Medulla oblongata (tissue), 1 donor: ENCODE measurements around the gene KLHL35.
A peak's percentile ranks its signal among the peaks of the same experiment; 100 is the strongest.

Experiments
- DNase-seq: peaks from one replicate; pipeline ENCODE4 v3.0.0-alpha.2; 2015; ENCODE audit errors: extremely low spot score

The KLHL35 gene

GRCh38 chr11:75468534-75469340 lies 35.7 kb upstream of the KLHL35 start:
- no peak for DNase-seq

GRCh38 chr11:75467881-75468280 lies 34.9 kb upstream of the KLHL35 start:
- no peak for DNase-seq

- DNase-seq: no peak
Observed at GRCh38 chr11:75467311-75467710, 34.3 kb upstream of the KLHL35 start.

- DNase-seq: no peak
Observed at GRCh38 chr11:75465701-75466531, 32.9 kb upstream of the KLHL35 start.

- DNase-seq: no peak
Observed at GRCh38 chr11:75463106-75463774, 30.2 kb upstream of the KLHL35 start.

GRCh38 chr11:75462117-75462653 lies 29.2 kb upstream of the KLHL35 start:
- DNase-seq: no peak

GRCh38 chr11:75461151-75461550 lies 28.1 kb upstream of the KLHL35 start:
- DNase-seq: no peak

GRCh38 chr11:75456596-75457183 lies 23.7 kb upstream of the KLHL35 start:
- DNase-seq: no peak

- no peak for DNase-seq
Observed at GRCh38 chr11:75454987-75455386, 22.0 kb upstream of the KLHL35 start.

GRCh38 chr11:75453916-75454655 lies 21.1 kb upstream of the KLHL35 start:
- DNase-seq: no peak

GRCh38 chr11:75450826-75451821 lies 18.1 kb upstream of the KLHL35 start:
- no peak for DNase-seq

- DNase-seq: no peak
Observed at GRCh38 chr11:75450236-75450635, 17.2 kb upstream of the KLHL35 start.

GRCh38 chr11:75449776-75450175 lies 16.8 kb upstream of the KLHL35 start:
- DNase-seq: no peak

- DNase-seq: no peak
Observed at GRCh38 chr11:75449271-75449670, 16.3 kb upstream of the KLHL35 start.

GRCh38 chr11:75447415-75447814 lies 14.4 kb upstream of the KLHL35 start:
- no peak for DNase-seq

GRCh38 chr11:75445315-75445953 lies 12.4 kb upstream of the KLHL35 start:
- DNase-seq: peak; percentile 75

- DNase-seq: no peak
Observed at GRCh38 chr11:75443043-75443442, 10.0 kb upstream of the KLHL35 start.

- no peak for DNase-seq
Observed at GRCh38 chr11:75442161-75442885, 9.3 kb upstream of the KLHL35 start.

GRCh38 chr11:75441804-75442132 lies 8.8 kb upstream of the KLHL35 start:
- DNase-seq: no peak
